Mucosa of gallbladder (tissue), 1 donor: ENCODE results near the gene MBLAC2. TPM values are rescaled to one million over a fixed set of nuclear protein-coding genes. Genes with fewer than 3 reads are reported as not detected.

ENCODE experiments used
- DNase-seq: peaks from one replicate; pipeline ENCODE4 v3.0.0-alpha.2; 2020; ENCODE audit warnings: low spot score
- total RNA-seq: library from RNA; stranded (reverse); gene quantifications from one replicate; pipeline ENCODE4 v1.2.1, GENCODE V29; 2021
- donor health status: DM: no; HTN: no; CAD: no.

MBLAC2 gene
- total RNA-seq = 5.5 TPM

DNA sequence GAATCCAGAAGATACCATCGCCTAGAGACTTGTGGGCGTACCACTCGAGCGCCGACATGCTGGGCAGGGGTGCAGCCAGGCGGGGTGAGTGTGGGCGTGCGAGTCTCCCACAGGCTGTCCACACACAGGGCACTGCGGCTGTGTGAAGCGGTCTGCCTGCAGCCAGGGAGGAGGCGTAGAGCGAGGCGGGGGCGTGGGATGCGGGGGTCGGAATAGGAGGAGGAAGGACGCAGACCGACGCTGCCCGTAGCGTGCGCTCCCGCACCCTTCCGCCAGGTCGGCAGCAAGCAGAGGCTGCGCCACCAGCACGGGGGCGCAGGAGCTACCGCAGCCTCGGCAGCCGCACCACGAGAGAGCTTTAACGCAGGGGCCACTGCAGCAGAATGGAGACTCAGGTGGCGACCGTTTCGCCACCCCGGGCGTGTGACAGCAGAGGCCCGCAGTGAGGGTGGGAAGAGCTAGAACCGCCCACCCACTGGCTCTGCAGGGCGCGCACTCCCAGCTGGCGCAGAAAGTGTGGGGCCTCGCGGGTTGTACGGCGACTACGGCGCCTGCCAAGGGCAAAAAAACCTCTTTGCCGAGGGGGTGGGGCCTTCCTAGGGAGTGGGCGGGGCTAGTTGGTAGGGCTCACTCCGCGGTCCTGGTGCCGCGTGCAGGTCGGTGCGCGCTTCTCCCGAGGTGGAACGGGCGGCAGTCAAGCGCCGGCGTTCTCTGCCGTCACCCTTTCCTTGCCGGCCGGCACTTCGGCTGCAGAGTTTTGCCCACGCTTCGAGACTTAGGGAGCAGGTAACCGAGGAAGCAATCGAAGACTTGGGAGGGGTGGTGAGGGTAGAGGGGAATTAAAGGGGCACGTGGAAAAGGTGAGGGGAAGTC lies at the start of gene MBLAC2, which contains the start of gene POLR3G:
MBLAC2 (minus strand) TSS at position 537 of the 873 bp plus-strand sequence; CDS start at position 58, 479 bp downstream.
POLR3G (plus strand) TSS at position 630 of the 873 bp plus-strand sequence. CDS start 10,704 bp downstream, outside the sequence.
- DNase-seq = peak; percentile 95

DNA sequence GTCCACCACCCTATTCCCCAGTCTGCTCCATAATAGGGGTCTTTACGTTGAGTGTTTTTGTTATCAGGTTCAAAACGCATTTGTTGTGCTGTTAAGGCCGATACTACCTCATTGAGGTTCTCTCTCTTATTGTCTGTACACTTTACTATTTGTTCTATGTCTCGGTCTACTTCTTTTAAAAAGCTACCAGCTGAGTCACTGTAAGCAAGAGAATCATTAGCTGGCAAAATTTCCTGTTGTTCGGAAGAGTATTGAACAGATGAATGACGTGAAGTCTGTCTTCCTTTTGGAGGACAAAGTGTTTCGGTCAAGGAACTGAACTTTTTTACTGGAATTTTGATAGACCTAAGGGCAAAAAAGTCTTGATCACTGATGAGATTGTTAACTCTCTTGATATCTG lies 44.5 kb upstream of the MBLAC2 start:
- DNase-seq = no peak

DNA sequence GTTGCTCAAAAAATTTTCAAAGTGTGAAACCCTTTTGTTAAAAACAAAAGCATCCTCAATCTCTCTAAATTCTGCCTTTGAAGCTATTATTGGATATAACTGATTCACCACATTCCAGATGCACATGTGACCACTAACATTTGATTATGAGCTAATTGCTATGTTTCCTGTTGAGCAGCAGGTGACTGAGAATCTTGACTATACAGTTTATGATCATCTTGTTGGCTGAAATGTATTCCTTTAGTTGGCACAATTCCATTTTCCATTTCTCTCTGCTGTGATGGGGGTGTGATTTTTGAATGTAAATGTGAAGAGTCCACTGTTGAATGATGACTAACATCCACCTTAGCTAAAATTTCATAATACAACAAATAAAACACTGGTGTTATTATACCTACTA lies 44.1 kb upstream of the MBLAC2 start:
- no peak for DNase-seq

- no peak for DNase-seq
Measured at GRCh38 chr5:90514520-90514919, 39.9 kb upstream of the MBLAC2 start.

- no peak for DNase-seq
Measured at GRCh38 chr5:90510438-90510837, 35.9 kb upstream of the MBLAC2 start.

DNA sequence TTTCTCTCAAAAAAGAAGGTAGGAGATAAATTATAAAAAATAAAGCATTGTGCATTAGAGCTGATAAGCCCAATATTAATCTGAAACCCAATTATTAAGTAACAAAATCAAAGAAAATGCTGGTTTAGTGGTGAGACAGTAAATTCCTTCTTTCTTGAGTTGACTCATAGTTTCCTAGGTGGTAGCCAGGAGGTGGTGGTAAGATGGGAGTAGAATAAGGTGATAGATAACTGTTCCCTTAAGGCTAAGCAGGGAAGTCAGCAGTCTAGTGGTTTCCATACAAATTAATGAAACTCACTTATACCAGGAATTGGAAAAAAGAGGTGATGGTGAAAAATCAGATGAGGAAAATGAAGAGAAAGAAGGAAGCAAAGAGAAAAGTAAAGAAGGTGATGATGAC lies 31.6 kb upstream of the MBLAC2 start:
- DNase-seq = no peak

GRCh38 chr5:90504743-90505142 lies 30.2 kb upstream of the MBLAC2 start:
- DNase-seq = no peak

GRCh38 chr5:90503596-90503995 lies 29.0 kb upstream of the MBLAC2 start:
- DNase-seq = no peak

GRCh38 chr5:90495146-90495545 lies 20.6 kb upstream of the MBLAC2 start:
- no peak for DNase-seq

GRCh38 chr5:90494043-90494442 lies 19.5 kb upstream of the MBLAC2 start:
- DNase-seq = no peak

- no peak for DNase-seq
Measured at GRCh38 chr5:90488791-90489190, 14.2 kb upstream of the MBLAC2 start.

- no peak for DNase-seq
Measured at GRCh38 chr5:90484540-90484939, 10.0 kb upstream of the MBLAC2 start.

GRCh38 chr5:90483206-90483605 lies 8.6 kb upstream of the MBLAC2 start:
- DNase-seq = no peak

DNA sequence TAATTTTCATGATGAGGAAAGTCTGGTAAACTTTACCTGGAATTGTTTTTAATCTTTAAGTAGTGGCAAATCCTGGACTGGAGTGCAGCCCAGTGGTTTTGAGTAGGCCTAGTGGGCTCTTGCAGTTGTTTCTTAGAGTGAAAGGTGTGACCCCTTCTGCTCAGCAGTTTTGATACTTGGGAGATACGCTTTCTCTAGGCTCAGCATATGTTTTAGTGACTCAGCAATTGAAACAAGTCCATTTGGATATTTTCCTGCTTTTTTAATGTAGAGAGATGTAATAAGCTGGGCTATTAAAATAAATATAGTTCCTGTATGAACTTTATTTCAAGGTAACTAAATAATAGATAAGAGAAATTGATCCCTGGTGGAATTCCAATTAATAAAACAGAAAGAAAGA lies 6.1 kb upstream of the MBLAC2 start:
- DNase-seq = no peak

DNA sequence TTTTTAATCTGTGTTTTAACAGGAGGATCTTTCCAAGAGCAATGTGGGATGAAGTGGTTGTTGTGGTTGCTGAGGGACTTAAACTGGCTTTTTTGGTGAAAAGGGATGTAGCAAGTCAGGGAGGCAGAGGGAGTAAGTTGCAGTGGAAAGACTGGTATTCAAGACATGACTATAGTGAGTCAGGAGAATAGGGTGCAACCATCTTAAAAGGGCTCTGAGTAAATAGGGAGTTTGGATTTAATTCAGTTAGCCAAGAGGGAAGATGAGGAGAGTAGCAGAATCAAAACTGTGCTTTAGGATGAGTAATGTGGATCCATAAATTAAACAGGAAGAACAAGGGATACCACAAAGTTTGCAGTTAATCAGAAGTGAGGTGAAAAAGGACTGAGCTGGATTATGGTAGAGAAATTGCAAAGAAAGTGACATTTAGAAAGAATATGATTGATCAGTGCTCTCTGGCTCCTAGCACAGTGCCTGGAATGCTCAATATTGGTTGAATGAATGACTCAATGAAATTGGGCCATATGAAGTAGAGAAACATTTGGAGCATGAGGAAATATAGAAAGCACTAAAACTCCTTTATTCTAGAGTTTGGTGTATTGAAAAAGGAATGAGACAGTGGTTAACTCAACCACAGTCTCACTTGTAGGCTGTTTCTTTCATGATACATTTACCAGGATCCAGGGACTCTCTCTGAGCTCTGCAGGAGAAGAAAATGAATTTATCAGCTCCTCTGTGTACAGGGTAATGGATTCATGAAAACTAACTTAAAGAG lies 5.2 kb upstream of the MBLAC2 start:
- no peak for DNase-seq

GRCh38 chr5:90477621-90478215 lies 3.1 kb upstream of the MBLAC2 start:
- no peak for DNase-seq

DNA sequence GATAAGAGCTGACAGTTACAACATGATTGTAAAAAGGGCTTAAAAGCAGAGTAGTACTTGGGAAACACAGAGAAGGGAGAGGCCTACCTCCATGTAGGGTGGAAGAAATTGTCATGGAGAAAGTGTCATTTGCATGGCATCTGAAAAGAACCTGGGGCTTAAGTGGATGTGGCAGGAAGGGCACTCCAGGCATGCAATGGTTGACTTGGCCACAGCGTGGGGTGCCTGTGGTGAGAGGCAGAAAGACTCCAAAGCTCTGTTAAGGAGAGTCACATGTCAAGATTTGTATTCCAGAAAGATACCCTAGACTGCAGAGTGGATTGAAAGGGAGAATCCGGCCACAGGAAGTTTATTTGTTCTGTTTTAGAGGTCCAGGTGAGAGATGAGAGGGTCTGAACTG lies 2.5 kb upstream of the MBLAC2 start:
- no peak for DNase-seq

DNA sequence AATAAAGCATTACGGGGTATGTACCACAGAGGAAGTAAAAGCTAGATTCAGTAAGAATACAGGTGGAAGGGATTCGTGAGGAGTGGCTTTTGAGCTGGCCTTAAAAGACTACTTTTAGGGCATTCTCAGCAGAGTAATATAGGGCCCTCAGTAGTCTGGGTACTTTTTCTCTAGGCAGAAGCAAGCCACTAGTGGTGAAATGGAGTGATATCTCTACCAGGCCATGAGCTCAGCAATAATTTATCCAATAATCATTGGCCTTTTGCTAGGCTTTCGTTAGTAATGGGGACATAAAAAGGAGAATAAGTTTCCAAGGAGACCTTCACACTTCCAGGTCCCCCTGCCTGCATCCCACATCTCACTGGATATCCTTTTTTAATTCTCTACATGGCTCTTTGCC lies 1.8 kb upstream of the MBLAC2 start:
- DNase-seq = no peak

DNA sequence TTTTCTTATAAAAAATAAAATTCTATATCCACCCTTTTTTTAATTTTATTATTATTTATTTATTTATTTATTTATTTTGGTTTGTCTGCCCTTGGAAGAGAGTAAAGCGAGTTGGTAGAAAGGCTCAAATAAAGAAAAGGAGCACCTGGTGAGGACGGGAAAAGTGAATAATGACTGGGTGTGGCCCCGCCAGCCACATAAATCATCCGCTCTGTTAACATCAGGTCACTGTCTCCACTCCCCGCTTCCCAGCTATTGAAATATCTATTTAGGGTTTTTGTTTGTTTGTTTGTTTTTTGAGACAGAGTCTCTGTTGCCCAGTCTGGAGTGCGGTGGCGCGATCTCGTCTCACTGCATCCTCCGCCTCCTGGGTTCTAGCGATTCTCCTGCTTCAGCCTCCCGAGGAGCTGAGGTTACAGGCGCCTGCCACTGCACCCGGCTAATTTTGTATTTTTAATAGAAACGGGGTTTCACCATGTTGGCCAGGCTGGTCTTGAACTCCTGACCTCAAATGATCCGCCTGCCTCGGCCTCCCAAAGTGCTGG lies 937 bp upstream of the MBLAC2 start:
- no peak for DNase-seq

GRCh38 chr5:90473396-90474234 lies 956 bp downstream of the MBLAC2 start:
- peak; percentile 22 for DNase-seq

DNA sequence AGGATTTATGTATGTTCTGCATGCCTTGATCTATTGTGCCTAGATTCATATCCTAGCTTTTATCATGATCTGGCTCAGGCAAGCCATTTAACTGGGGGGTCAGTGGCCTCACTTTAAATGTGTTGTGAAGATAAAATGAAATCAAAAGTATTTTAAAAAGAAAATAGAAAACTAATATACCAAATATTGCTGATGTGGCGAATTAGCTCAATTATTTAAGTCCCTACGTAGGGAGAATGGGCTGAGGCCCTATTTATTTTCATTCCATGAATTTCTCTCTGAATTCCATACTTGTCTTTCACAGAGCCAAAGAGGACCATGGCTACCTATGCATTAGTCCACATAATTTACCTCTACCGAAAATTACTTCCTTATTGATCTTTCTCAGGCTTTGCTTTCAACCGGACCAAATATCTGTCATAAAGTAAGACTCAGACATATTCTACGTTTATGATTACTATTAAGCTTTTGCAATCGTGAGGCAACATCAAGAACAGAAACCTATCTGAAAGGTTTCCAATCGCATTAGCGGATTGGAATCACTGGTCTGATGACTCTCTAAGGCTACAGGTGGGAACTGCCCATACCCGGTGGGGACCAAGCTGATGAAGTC lies 1.7 kb downstream of the MBLAC2 start:
- DNase-seq = no peak
